K562 (cell line): ENCODE data around the gene DCP1B. TPM values are rescaled to one million over a fixed set of nuclear protein-coding genes. Genes with fewer than 3 reads are reported as not detected.

ENCODE experiments used
- ATAC-seq: fragments of 200-7000 bp; cut with Tn5 transposase; 3 replicates; pipeline ENCODE4 v1.9.1; 2020; ENCODE audit warnings: moderate library complexity
- BruUV-seq: library from RNA; stranded (reverse); fragments of 400-500 nt; replicated peaks from 2 replicates; lab custom pipeline; 2021; lab: Mats Ljungman, UMichigan
- CTCF ChIA-PET: fragments of 300-600 bp; formaldehyde crosslinking; extraction: SDS; loops from one replicate; lab custom pipeline; 2021; ENCODE audit warnings: low intra/inter-chr PET ratio; lab: Yijun Ruan, JAX
- POLR2A ChIA-PET: fragments of 300-600, 350-650 bp; sonication (Branson Sonifier 250); formaldehyde crosslinking; extraction: SDS; loops from one replicate; lab custom pipeline; 2021; ENCODE audit warnings: antibody characterized with exemption, inconsistent platforms; lab: Yijun Ruan, JAX
- DNase-seq, 4 experiments: peaks; one replicate each; pipeline versions ENCODE4 v3.0.0 to v3.0.0-alpha.2; 2011 to 2018; ENCODE audit warnings: low spot score in 3 of 4, mixed read lengths in 3 of 4; ENCODE audit errors: extremely low read depth in 1 of 4
- FAIRE-seq: peaks from 2 replicates; lab custom pipeline; 2011; peaks lifted over from hg19 to GRCh38; lab: Jason Lieb, UNC
- H2AFZ ChIP-seq: 2 replicates; pipeline ENCODE4 v1.6.0; 2011; ENCODE audit warnings: low read depth, low read length, control low read depth, inconsistent platforms
- H3K27ac ChIP-seq: fragments of 200-600 bp; 3 replicates; pipeline ENCODE4 v1.8.0; 2011; ENCODE audit warnings: low read depth, mild to moderate bottlenecking, control low read depth, inconsistent platforms, low read length, moderate library complexity, mixed read lengths; ENCODE audit errors: extremely low read depth
- H3K27me3 ChIP-seq, 2 experiments: fragments of 300-600 bp in 1 of 2; 2 replicates in 1 of 2; 3 replicates in 1 of 2; pipeline versions ENCODE4 v1.6.0 to v1.8.0; 2011; ENCODE audit warnings: inconsistent platforms in 2 of 2, low read length in 2 of 2, mild to moderate bottlenecking in 1 of 2, mixed read lengths in 1 of 2, moderate library complexity in 1 of 2; ENCODE audit not compliant: control insufficient read depth in 2 of 2, insufficient read depth in 2 of 2
- H3K36me3 ChIP-seq: fragments of 300-600 bp; 3 replicates; pipeline ENCODE4 v1.8.0; 2011; ENCODE audit warnings: mild to moderate bottlenecking, low read length, inconsistent platforms; ENCODE audit not compliant: control insufficient read depth, insufficient read depth
- H3K4me1 ChIP-seq, 2 experiments: fragments of 200-600 bp in 1 of 2; replicated peaks in 1 of 2; 2 replicates in 1 of 2; 3 replicates in 1 of 2; pipeline versions ENCODE4 v1.5.1 to v1.8.0; 2011; ENCODE audit warnings: inconsistent platforms in 2 of 2, low read length in 2 of 2, mild to moderate bottlenecking in 1 of 2, mixed read lengths in 1 of 2, moderate library complexity in 1 of 2; ENCODE audit not compliant: control insufficient read depth in 2 of 2, insufficient read depth in 2 of 2
- H3K4me2 ChIP-seq: 2 replicates; pipeline ENCODE4 v1.6.1; 2011; ENCODE audit warnings: low read length, control low read depth, inconsistent platforms, mixed read lengths; ENCODE audit not compliant: insufficient read depth
- H3K4me3 ChIP-seq: fragments of 200-600 bp; sonication (generic), shearing (Covaris generic); 2 replicates; pipeline ENCODE4 v1.5.1; 2016; ENCODE audit warnings: control low read depth, inconsistent platforms
- H3K79me2 ChIP-seq: fragments of 200-600 bp; 3 replicates; pipeline ENCODE4 v1.8.0; 2011; ENCODE audit warnings: low read length, inconsistent platforms; ENCODE audit not compliant: control insufficient read depth, insufficient read depth
- H3K9ac ChIP-seq, 2 experiments: 2 replicates each; pipeline versions ENCODE4 v1.6.0 to v1.6.1; 2011; ENCODE audit warnings: low read depth in 2 of 2, low read length in 2 of 2, control low read depth in 1 of 2, inconsistent platforms in 1 of 2, mild to moderate bottlenecking in 1 of 2, mixed read lengths in 1 of 2; ENCODE audit not compliant: insufficient read depth in 1 of 2
- H3K9me1 ChIP-seq: one replicate; pipeline ENCODE4 v1.6.0; 2011; ENCODE audit warnings: inconsistent platforms, mild to moderate bottlenecking, low read length, moderate library complexity; ENCODE audit not compliant: control insufficient read depth, insufficient read depth
- H3K9me3 ChIP-seq: replicated peaks from 2 replicates; pipeline ENCODE4 v1.5.1; 2011; ENCODE audit warnings: low read depth, low read length, inconsistent platforms; ENCODE audit not compliant: control insufficient read depth, insufficient read depth
- H4K20me1 ChIP-seq: replicated peaks from 2 replicates; pipeline ENCODE4 v1.6.1; 2011; ENCODE audit warnings: low read length, inconsistent platforms, mixed read lengths; ENCODE audit not compliant: control insufficient read depth, insufficient read depth
- CTCFL ChIP-seq: IDR thresholded peaks from 2 replicates; pipeline ENCODE4 v1.6.1; 2011; ENCODE audit warnings: borderline replicate concordance, low read depth, mild to moderate bottlenecking, moderate library complexity, low read length; ENCODE audit not compliant: insufficient read depth, poor library complexity, severe bottlenecking
- HSF4 ChIP-seq: fragments of 250-450 bp; sonication (Bioruptor Pico); IDR thresholded peaks from 2 replicates; pipeline ENCODE4 v2.1.2; 2022; ENCODE audit warnings: mild to moderate bottlenecking, moderate library complexity, borderline replicate concordance
- LEF1 ChIP-seq: fragments of 450-650 bp; IDR thresholded peaks from 2 replicates; pipeline ENCODE4 v1.6.1; 2016; ENCODE audit warnings: mild to moderate bottlenecking
- NCOA1 ChIP-seq: fragments of 450-650 bp; IDR thresholded peaks from 2 replicates; pipeline ENCODE4 v1.6.1; 2016; ENCODE audit warnings: low read depth
- NCOA2 ChIP-seq, 2 experiments: fragments of 450-650 bp; IDR thresholded peaks; 2 replicates each; pipeline ENCODE4 v1.6.1; 2018; ENCODE audit warnings: mild to moderate bottlenecking in 2 of 2, moderate library complexity in 1 of 2; ENCODE audit not compliant: partially characterized antibody in 2 of 2
- PURB ChIP-seq: sonication (generic); formaldehyde crosslinking; IDR thresholded peaks from 2 replicates; pipeline ENCODE4 v1.9.0; 2021; ENCODE audit warnings: low read depth, mild to moderate bottlenecking, missing genetic modification reagents
- RFX7 ChIP-seq: fragments of 250-450 bp; sonication (Bioruptor Pico); IDR thresholded peaks from 2 replicates; pipeline ENCODE4 v1.5.1; 2021; ENCODE audit warnings: mild to moderate bottlenecking
- SMAD2 ChIP-seq: fragments of 150-350 bp; IDR thresholded peaks from 2 replicates; pipeline ENCODE4 v1.6.1; 2014; ENCODE audit warnings: low read depth, mild to moderate bottlenecking, low read length
- STAT5B ChIP-seq: fragments of 250-450 bp; sonication (Bioruptor Pico); IDR thresholded peaks from 2 replicates; pipeline ENCODE4 v1.8.0; 2021; ENCODE audit warnings: mild to moderate bottlenecking, inconsistent platforms
- TAF9B ChIP-seq: fragments of 450-650 bp; IDR thresholded peaks from 2 replicates; pipeline ENCODE4 v1.6.1; 2018; ENCODE audit warnings: mild to moderate bottlenecking; ENCODE audit not compliant: partially characterized antibody
- USF1 ChIP-seq: sonication (generic); formaldehyde crosslinking; IDR thresholded peaks from 2 replicates; pipeline ENCODE4 v1.9.0; 2022; ENCODE audit warnings: mild to moderate bottlenecking, missing genetic modification reagents
- ZNF140 ChIP-seq: fragments of 250-450 bp; sonication (Bioruptor Pico); IDR thresholded peaks from 2 replicates; pipeline ENCODE4 v1.8.0; 2021; ENCODE audit warnings: moderate library complexity, mild to moderate bottlenecking, inconsistent platforms
- ZNF212 ChIP-seq: fragments of 450-650 bp; formaldehyde crosslinking; IDR thresholded peaks from 2 replicates; pipeline ENCODE4 v1.4.0; 2020; ENCODE audit warnings: mild to moderate bottlenecking
- ZNF764 ChIP-seq: fragments of 250-450 bp; sonication (Bioruptor Pico); IDR thresholded peaks from 2 replicates; pipeline ENCODE4 v1.4.0; 2020; ENCODE audit warnings: low read depth, mild to moderate bottlenecking, moderate library complexity
- WGBS: fragments of 100-300 bp; shearing (Covaris generic); methylation state at CpG from one replicate; pipeline ENCODE4 v1.1.6; 2016; ENCODE audit warnings: low coverage, mixed read lengths; ENCODE audit not compliant: insufficient coverage; ENCODE audit errors: missing lambda C conversion rate; 5-methylcytosine and 5-hydroxymethylcytosine counted together
- in situ Hi-C: fragments of 300-500 bp; cut with MboI; formaldehyde crosslinking; loops from 4 replicates; pipeline ENCODE4 v1.15.0; 2018; ENCODE audit warnings: inconsistent platforms, mixed read lengths
- intact Hi-C: fragments of 100-400 bp; cut with micrococcal nuclease; formaldehyde crosslinking; loops from 2 replicates; pipeline ENCODE4 v1.14.2; 2022
- polyA plus RNA-seq, 8 experiments: library from polyadenylated mRNA; depleted of rRNA in 4 of 8; stranded (reverse) in 5 of 8; unstranded in 3 of 8; fragments of >200 nt; fragmentation: Nextera tagmentation in 2 of 8; fragmentation: Illumina TruSeq in 1 of 8; extraction: Ambion mirVana in 2 of 8; extraction: Trizol in 1 of 8; gene quantifications; 2 replicates each; pipeline versions ENCODE4 v1.2.1 to v1.2.3, GENCODE V29; 2011 to 2014; ENCODE audit warnings: inconsistent platforms in 1 of 8, missing spikeins in 1 of 8
- total RNA-seq, 7 experiments: library from RNA; depleted of rRNA in 6 of 7; stranded (reverse); fragments of >200 nt in 6 of 7; fragmentation: Illumina TruSeq in 2 of 7; extraction: Trizol in 2 of 7; gene quantifications; 2 replicates each; pipeline versions ENCODE4 v1.2.1 to v1.2.3, GENCODE V29; 2011 to 2021; ENCODE audit warnings: low replicate concordance in 1 of 7
- TF ChIP-seq, protein P1 (sequence below): fragments of 450-650 bp; IDR thresholded peaks from 2 replicates; pipeline ENCODE4 v1.7.1; 2018; ENCODE audit warnings: mild to moderate bottlenecking, low read depth; ENCODE audit not compliant: partially characterized antibody
- TF ChIP-seq, protein P2 (sequence below): fragments of 250-450 bp; sonication (Bioruptor Pico); IDR thresholded peaks from 2 replicates; pipeline ENCODE4 v1.8.0; 2022; ENCODE audit warnings: moderate library complexity, mild to moderate bottlenecking, inconsistent platforms

DCP1B gene
- total and polyA plus RNA-seq, 9 of the 15 experiments (the other 6 are each of a cell fraction or from before 2014, with no cell fraction given) = 0.83 to 7.3 (median 3.4) TPM

GRCh38 chr12:1956716-1957115, 47.5 kb downstream of the DCP1B start:
- H3K27me3 ChIP-seq = no peaks in the 10 kb centered on the region
- no peak overlapping the region for H2AFZ ChIP-seq
- ChIA-PET POLR2A (interaction anchor here (0.7 to 1.0 kb wide), 2 partner anchors 17 to 162 kb away, joined by 3 read pairs; no protein-coding TSS in a partner anchor), CTCF (no interaction called here)
- H3K27ac ChIP-seq = no peak overlapping the region
- H3K9me1 ChIP-seq = no peaks in the 10 kb centered on the region
- no peak overlapping the region for H3K4me2 ChIP-seq
- no peaks in the 10 kb centered on the region for H4K20me1 ChIP-seq
- H3K9me3 ChIP-seq = no peaks in the 10 kb centered on the region
- FAIRE-seq = no peak
- no peak for DNase-seq
- intact Hi-C loops (no loop called here), in situ Hi-C loops (no loop called here)
- WGBS = 45% methylated on average over 3 of the region's 3 CpGs
- no peak overlapping the region for H3K4me3 ChIP-seq
- H3K36me3 ChIP-seq = no peaks in the 10 kb centered on the region
- BruUV-seq = no TSS peak
- H3K9ac ChIP-seq = no peak overlapping the region
- H3K4me1 ChIP-seq = no peaks in the 10 kb centered on the region; a peak in 1 of 5 replicates
- no peak for ATAC-seq
- no peaks in the 10 kb centered on the region for H3K79me2 ChIP-seq
- TF ChIP-seq RFX7 (no peak), ZNF140 (CRISPR knock-in tag) (no peak), NCOA2 (IDR thresholded peaks at IDR 0.05; ENCODE audit: partially characterized antibody in 2 of 2) (no peak), HSF4 (CRISPR knock-in tag) (no peak), USF1 (no peak), NCOA1 (no peak), ZNF212 (no peak), SMAD2 (no peak), LEF1 (no peak), TAF9B (no peak), STAT5B (CRISPR knock-in tag) (no peak), PURB (CRISPR knock-in tag) (no peak), CTCFL (no peak), ZNF764 (CRISPR knock-in tag) (no peak)
- TF ChIP-seq, protein P1, sequence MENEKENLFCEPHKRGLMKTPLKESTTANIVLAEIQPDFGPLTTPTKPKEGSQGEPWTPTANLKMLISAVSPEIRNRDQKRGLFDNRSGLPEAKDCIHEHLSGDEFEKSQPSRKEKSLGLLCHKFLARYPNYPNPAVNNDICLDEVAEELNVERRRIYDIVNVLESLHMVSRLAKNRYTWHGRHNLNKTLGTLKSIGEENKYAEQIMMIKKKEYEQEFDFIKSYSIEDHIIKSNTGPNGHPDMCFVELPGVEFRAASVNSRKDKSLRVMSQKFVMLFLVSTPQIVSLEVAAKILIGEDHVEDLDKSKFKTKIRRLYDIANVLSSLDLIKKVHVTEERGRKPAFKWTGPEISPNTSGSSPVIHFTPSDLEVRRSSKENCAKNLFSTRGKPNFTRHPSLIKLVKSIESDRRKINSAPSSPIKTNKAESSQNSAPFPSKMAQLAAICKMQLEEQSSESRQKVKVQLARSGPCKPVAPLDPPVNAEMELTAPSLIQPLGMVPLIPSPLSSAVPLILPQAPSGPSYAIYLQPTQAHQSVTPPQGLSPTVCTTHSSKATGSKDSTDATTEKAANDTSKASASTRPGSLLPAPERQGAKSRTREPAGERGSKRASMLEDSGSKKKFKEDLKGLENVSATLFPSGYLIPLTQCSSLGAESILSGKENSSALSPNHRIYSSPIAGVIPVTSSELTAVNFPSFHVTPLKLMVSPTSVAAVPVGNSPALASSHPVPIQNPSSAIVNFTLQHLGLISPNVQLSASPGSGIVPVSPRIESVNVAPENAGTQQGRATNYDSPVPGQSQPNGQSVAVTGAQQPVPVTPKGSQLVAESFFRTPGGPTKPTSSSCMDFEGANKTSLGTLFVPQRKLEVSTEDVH = no peak
- TF ChIP-seq, protein P2, sequence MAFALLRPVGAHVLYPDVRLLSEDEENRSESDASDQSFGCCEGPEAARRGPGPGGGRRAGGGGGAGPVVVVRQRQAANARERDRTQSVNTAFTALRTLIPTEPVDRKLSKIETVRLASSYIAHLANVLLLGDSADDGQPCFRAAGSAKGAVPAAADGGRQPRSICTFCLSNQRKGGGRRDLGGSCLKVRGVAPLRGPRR (CRISPR knock-in tag) = no peak
